Activated T-helper 17 cell treated with anti-CD3 and anti-CD28 coated beads, Interleukin-2, amount 50 U/mL, for 72 hours (primary cell): ENCODE data around the gene KIRREL3. TPM values are rescaled to one million over a fixed set of nuclear protein-coding genes. Genes with fewer than 3 reads are reported as not detected.

Experiments
- ATAC-seq: fragments of 150-1000 bp; cut with Tn5 transposase; replicated peaks from 2 replicates; pipeline ENCODE4 v1.10.0; 2021; ENCODE audit warnings: mild to moderate bottlenecking, moderate library complexity
- H3K27ac Mint-ChIP-seq: one replicate; pipeline ENCODE4 v1.8.0; 2022; ENCODE audit warnings: mixed read lengths
- H3K27me3 Mint-ChIP-seq: one replicate; pipeline ENCODE4 v1.8.0; 2022; ENCODE audit warnings: mixed read lengths
- H3K36me3 Mint-ChIP-seq: one replicate; pipeline ENCODE4 v1.8.0; 2022; ENCODE audit warnings: low read depth, mild to moderate bottlenecking, mixed read lengths
- H3K4me1 Mint-ChIP-seq: one replicate; pipeline ENCODE4 v1.8.0; 2022; ENCODE audit warnings: mixed read lengths
- H3K4me3 Mint-ChIP-seq: one replicate; pipeline ENCODE4 v1.8.0; 2022; ENCODE audit warnings: mild to moderate bottlenecking, mixed read lengths
- H3K9me3 Mint-ChIP-seq: one replicate; pipeline ENCODE4 v1.8.0; 2022; ENCODE audit warnings: mixed read lengths
- total RNA-seq, 2 donors: library from RNA; stranded (reverse); gene quantifications; one replicate each; pipeline ENCODE4 v1.2.3, GENCODE V29; 2022

Gene KIRREL3
- total RNA-seq, 2 donors from 2014 or later = not detected

DNA sequence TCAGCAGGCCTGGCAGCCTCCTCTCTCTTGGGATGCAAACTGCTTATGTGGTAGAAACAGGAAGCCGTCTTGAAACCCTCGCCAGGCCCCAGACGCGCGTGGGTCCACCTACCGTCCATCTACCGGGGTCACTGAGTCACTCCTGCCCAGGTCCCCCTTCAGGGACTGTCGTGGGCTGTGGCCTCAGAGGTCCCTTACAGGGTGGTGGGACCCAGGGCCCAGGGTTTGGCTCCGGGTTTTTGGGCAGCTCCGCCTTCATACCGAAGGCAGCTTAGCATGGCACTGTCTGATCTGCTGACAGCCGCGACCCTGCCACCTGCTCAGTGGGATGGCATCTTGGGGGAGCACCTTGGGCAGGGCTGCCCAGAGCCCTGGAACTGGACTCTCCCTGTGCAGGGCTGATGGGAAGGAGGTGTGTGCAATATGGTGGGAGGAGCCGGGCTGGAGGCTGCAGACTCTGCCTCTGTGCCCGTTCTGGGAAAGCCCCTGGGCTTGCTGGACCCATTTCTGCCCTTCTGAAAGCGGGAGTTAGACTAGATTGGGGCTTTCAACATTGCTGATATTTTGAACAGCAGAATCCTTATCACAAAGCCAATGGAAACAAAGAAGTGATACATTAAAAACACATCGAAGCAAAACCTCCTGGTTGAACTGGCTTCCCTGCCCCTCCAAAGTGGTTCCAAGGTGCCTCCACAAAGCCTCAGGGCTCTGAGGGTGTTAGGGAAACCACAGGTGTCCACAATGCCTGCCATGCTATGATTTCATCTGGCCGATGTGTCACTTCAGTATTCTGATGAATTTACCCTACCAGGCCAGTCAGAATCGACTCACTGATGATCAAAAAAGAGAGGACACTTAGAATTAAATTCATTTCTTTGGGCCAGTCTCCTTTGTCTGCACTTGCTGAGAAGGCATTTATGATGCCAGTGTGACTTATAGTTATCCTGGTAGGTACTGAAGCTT, 316.5 kb downstream of the KIRREL3 start:
- peak; percentile 23 for ATAC-seq
- Mint-ChIP-seq H3K36me3 (no peaks in the 10 kb centered on the region), H3K4me1 (no peaks in the 10 kb centered on the region), H3K27me3 (no peaks in the 10 kb centered on the region), H3K4me3 (no peak overlapping the region), H3K27ac (no peak overlapping the region), H3K9me3 (no peaks in the 10 kb centered on the region)

- ATAC-seq = no peak
- Mint-ChIP-seq H3K27ac (no peak overlapping the region), H3K9me3 (no peaks in the 10 kb centered on the region), H3K27me3 (no peaks in the 10 kb centered on the region), H3K36me3 (no peaks in the 10 kb centered on the region), H3K4me3 (no peak overlapping the region), H3K4me1 (no peaks in the 10 kb centered on the region)
These were observed 318.0 kb downstream of the KIRREL3 start for GRCh38 chr11:126682590-126682989.

DNA sequence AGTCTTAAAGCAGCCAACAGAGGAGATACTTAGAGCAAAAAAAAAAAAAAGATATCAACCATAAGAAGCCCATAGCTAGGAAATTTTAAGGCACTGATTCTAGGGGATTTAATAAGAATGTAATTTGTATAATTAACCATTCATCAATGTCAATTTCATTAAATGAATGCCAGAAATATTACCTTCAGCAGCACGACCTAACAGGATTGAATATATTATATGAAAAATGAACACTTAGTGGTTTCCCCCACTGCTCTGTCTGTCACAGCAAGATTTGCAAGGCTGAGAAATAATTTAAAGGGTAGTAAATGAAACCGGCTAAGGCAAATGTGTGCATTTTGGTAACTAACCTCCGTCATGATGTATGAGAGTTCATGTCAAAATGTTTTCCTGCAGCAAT, 319.9 kb downstream of the KIRREL3 start:
- H3K27ac Mint-ChIP-seq = no peak overlapping the region
- no peak overlapping the region for H3K4me3 Mint-ChIP-seq
- ATAC-seq = no peak
- peaks cover 4% of the 10 kb centered on the region for H3K27me3 Mint-ChIP-seq
- no peaks in the 10 kb centered on the region for H3K36me3 Mint-ChIP-seq
- no peaks in the 10 kb centered on the region for H3K9me3 Mint-ChIP-seq
- H3K4me1 Mint-ChIP-seq = no peaks in the 10 kb centered on the region

GRCh38 chr11:126680131-126680530, 320.4 kb downstream of the KIRREL3 start:
- H3K27ac Mint-ChIP-seq = no peak overlapping the region
- no peaks in the 10 kb centered on the region for H3K4me1 Mint-ChIP-seq
- no peak overlapping the region for H3K4me3 Mint-ChIP-seq
- no peak for ATAC-seq
- H3K27me3 Mint-ChIP-seq = peaks cover 7% of the 10 kb centered on the region
- H3K36me3 Mint-ChIP-seq = no peaks in the 10 kb centered on the region
- no peaks in the 10 kb centered on the region for H3K9me3 Mint-ChIP-seq

- H3K4me1 Mint-ChIP-seq = no peaks in the 10 kb centered on the region
- no peak for ATAC-seq
- H3K27me3 Mint-ChIP-seq = peaks cover 11% of the 10 kb centered on the region
- no peaks in the 10 kb centered on the region for H3K36me3 Mint-ChIP-seq
- no peak overlapping the region for H3K27ac Mint-ChIP-seq
- H3K4me3 Mint-ChIP-seq = no peak overlapping the region
- no peaks in the 10 kb centered on the region for H3K9me3 Mint-ChIP-seq
These were observed 321.5 kb downstream of the KIRREL3 start for GRCh38 chr11:126679033-126679432.

DNA sequence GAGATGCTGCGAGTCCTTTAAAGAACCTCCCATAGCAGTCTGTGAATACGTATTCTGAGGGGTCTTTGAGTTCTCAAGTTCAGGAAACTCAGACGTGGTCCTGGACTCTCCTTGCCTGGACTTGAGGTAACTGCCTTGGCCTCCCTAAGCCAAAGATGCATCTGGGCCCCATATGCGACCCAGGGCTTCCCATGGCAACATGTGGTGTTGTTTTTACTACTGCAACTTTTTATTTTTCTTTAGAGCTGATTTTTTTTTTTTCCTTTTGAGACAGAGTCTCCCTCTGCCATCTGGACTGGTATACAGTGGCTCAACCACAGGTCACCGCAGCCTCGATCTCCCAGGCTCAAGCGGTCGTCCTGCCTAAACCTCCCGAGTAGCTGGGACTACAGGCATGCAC, 324.0 kb downstream of the KIRREL3 start:
- ATAC-seq = no peak
- no peaks in the 10 kb centered on the region for H3K4me1 Mint-ChIP-seq
- no peaks in the 10 kb centered on the region for H3K9me3 Mint-ChIP-seq
- H3K27me3 Mint-ChIP-seq = peaks cover 12% of the 10 kb centered on the region
- H3K4me3 Mint-ChIP-seq = no peak overlapping the region
- no peak overlapping the region for H3K27ac Mint-ChIP-seq
- no peaks in the 10 kb centered on the region for H3K36me3 Mint-ChIP-seq

- Mint-ChIP-seq H3K27me3 (peaks cover 22% of the 10 kb centered on the region), H3K4me3 (no peak overlapping the region), H3K27ac (no peak overlapping the region), H3K4me1 (no peaks in the 10 kb centered on the region), H3K9me3 (no peaks in the 10 kb centered on the region), H3K36me3 (no peaks in the 10 kb centered on the region)
- no peak for ATAC-seq
These were observed 327.3 kb downstream of the KIRREL3 start for GRCh38 chr11:126673319-126673718.

GRCh38 chr11:126669416-126669815, 331.2 kb downstream of the KIRREL3 start:
- no peaks in the 10 kb centered on the region for H3K36me3 Mint-ChIP-seq
- no peak overlapping the region for H3K4me3 Mint-ChIP-seq
- H3K27me3 Mint-ChIP-seq = peaks cover 18% of the 10 kb centered on the region
- ATAC-seq = no peak
- H3K27ac Mint-ChIP-seq = no peak overlapping the region
- H3K9me3 Mint-ChIP-seq = no peaks in the 10 kb centered on the region
- no peaks in the 10 kb centered on the region for H3K4me1 Mint-ChIP-seq

- Mint-ChIP-seq H3K9me3 (no peaks in the 10 kb centered on the region), H3K27me3 (peaks cover 12% of the 10 kb centered on the region), H3K27ac (no peak overlapping the region), H3K4me1 (no peaks in the 10 kb centered on the region), H3K36me3 (no peaks in the 10 kb centered on the region), H3K4me3 (no peak overlapping the region)
- ATAC-seq = no peak
These were observed 335.9 kb downstream of the KIRREL3 start for GRCh38 chr11:126664643-126665042.

DNA sequence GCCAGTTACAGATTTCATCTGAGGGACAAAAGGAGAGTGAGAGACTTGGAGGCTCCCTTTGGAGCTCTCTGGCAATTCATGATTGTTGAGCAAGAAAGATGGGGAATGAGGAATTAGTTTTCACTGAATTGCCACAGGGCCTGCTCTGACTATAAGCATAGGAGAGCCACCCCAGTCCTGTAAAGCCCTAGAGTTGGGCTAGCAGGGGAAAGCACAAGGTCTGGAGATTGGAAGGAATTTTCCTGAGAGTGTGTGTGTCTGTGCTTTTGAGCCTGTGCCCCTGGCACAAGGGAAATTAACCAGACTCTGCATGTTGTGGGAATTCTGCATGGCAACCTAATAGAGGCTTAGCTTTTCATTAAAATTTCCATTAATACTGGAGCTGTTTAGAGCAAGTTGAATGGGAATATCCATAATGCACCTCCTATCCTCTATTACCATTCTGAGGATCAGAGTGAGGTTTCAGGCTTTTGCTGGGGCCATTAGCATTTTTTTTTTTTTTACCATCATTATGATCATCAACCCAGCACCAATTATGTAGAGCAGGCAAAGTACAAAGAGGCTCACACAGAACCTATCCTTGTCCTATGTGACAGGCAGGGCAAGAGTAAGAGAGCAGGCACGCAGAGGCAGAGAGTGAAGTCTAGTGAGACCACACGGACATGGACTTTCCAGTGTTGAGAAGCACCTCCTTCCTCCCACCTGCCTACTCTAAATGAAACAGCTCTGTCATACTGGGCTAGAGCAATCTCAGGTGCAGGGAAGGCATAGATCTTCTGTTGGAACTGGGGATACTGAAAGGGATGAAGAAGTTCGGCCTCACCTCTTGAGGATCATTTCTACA, 336.6 kb downstream of the KIRREL3 start:
- ATAC-seq = no peak
- Mint-ChIP-seq H3K4me1 (no peaks in the 10 kb centered on the region), H3K27me3 (peaks cover 12% of the 10 kb centered on the region), H3K27ac (no peak overlapping the region), H3K4me3 (no peak overlapping the region), H3K9me3 (no peaks in the 10 kb centered on the region), H3K36me3 (no peaks in the 10 kb centered on the region)

GRCh38 chr11:126662035-126662790, 338.4 kb downstream of the KIRREL3 start:
- Mint-ChIP-seq H3K36me3 (no peaks in the 10 kb centered on the region), H3K4me3 (no peak overlapping the region), H3K4me1 (no peaks in the 10 kb centered on the region), H3K9me3 (no peaks in the 10 kb centered on the region), H3K27me3 (peaks cover 7% of the 10 kb centered on the region), H3K27ac (no peak overlapping the region)
- no peak for ATAC-seq

DNA sequence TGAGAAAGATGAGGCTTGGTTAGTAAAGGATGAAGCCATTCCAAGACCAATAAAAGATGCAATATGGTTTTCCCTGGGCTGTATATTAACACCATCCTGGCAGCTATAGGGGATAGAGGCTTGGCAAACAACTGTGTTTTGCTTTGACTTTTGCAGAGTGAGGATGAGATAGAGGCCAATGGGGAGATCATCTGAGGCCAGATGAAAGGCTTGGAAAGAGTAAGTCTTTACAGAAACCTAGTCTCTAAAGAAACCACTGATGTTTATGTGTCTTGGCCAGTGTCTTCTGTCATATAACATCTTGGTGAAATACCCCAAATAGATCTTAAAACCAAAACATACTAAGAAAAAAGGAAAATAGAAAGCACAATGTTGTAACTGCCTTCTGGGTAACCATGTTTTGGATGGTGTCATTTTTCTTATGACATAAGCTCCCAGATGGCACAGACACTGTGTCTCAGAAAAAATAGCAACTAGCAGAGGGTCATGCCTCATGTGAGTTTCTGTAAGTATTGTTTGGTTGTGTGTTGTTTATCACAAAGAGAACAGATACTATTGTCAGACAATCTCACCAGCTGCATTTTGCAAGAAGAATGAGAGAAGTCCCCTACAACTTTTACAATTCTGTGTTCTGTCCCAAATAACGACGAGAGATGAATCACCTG, 339.7 kb downstream of the KIRREL3 start:
- no peak for ATAC-seq
- no peak overlapping the region for H3K27ac Mint-ChIP-seq
- H3K27me3 Mint-ChIP-seq = peaks cover 7% of the 10 kb centered on the region
- H3K4me3 Mint-ChIP-seq = no peak overlapping the region
- no peaks in the 10 kb centered on the region for H3K36me3 Mint-ChIP-seq
- no peaks in the 10 kb centered on the region for H3K9me3 Mint-ChIP-seq
- H3K4me1 Mint-ChIP-seq = no peaks in the 10 kb centered on the region

DNA sequence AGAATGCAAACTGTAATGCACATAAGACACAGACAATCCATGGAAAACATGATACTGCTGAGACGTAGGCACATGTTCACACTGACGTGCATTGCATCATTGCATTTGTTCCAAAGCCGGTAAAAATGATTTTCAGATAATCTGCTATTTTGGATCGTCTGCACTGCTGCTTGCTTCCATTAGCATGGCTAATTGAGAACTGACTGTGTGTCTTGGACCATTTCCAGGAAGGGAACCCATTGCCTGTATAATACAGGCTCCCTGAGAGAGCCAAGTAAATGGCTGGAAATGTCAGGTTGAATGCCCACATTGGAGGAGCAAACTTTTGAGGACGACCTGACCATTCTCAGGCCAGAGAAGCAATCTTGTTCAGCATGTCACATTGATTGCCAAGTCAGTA, 340.2 kb downstream of the KIRREL3 start:
- Mint-ChIP-seq H3K4me3 (no peak overlapping the region), H3K4me1 (no peaks in the 10 kb centered on the region), H3K36me3 (no peaks in the 10 kb centered on the region), H3K27ac (no peak overlapping the region), H3K27me3 (peaks cover 7% of the 10 kb centered on the region), H3K9me3 (no peaks in the 10 kb centered on the region)
- no peak for ATAC-seq
